ENCODE results near the gene DGKH. TPM values are rescaled to one million over a fixed set of nuclear protein-coding genes. Genes with fewer than 3 reads are reported as not detected.

DGKH gene
- total and polyA plus RNA-seq, 10 of the 15 experiments (the other 5 are each of a cell fraction or from before 2014, with no cell fraction given): 1.3 to 15.2 (median 7.3) TPM

DNA sequence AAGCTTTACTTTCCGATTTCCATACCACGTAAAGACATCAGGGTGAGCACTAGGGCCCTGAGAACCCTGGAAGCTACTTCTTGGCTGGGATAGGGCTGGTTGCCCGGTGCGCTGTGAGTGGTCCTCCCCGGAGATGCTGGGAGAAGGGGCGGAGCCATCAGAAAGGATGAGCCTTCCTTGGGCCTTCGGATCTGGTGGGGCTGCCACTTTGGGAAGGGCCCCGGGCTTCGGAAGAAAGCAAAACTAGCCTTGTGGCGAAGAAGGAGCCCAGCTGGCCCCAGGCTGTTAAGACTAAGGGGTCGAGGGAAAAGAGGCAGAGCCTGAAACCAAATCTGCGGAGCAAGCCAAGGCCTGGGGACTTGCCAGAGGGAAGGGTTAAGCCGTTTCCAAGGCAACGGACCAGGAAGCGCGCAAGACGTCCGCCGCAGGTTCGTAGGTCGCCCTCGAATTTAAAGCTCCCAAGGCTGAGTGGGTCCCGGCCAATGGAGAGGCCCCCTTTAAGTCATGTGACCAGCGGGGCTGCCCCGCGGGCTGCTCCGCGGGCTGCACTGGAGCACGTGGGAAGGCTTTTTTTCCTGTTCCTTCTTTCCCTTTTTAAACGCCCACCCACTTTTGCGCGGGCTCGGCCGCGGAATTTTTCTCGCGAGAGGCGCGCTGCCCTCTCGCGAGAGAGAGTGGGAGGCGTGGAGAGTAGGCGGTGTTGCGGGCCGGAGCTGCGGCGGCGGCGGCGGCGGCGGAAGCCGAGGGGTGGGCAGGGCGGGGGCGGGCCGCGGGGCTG is 223.1 kb downstream of the DGKH start (continued):
- TF ChIP-seq, protein P1, sequence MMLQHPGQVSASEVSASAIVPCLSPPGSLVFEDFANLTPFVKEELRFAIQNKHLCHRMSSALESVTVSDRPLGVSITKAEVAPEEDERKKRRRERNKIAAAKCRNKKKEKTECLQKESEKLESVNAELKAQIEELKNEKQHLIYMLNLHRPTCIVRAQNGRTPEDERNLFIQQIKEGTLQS (IDR thresholded peaks at IDR 0.05; ENCODE audit: borderline replicate concordance, extremely low read depth, low read depth, low read length): peak; percentile 63; the same call in 1 of the 2 replicates
- TF ChIP-seq KAT2A (conservative IDR thresholded peaks at IDR 0.05; ENCODE audit: control insufficient read depth, low read depth, low read length): no peak
- TF ChIP-seq TARDBP (IDR thresholded peaks at IDR 0.05; ENCODE audit: borderline replicate concordance): no peak; the same call in 1 of the 2 replicates
- TF ChIP-seq, protein P2, sequence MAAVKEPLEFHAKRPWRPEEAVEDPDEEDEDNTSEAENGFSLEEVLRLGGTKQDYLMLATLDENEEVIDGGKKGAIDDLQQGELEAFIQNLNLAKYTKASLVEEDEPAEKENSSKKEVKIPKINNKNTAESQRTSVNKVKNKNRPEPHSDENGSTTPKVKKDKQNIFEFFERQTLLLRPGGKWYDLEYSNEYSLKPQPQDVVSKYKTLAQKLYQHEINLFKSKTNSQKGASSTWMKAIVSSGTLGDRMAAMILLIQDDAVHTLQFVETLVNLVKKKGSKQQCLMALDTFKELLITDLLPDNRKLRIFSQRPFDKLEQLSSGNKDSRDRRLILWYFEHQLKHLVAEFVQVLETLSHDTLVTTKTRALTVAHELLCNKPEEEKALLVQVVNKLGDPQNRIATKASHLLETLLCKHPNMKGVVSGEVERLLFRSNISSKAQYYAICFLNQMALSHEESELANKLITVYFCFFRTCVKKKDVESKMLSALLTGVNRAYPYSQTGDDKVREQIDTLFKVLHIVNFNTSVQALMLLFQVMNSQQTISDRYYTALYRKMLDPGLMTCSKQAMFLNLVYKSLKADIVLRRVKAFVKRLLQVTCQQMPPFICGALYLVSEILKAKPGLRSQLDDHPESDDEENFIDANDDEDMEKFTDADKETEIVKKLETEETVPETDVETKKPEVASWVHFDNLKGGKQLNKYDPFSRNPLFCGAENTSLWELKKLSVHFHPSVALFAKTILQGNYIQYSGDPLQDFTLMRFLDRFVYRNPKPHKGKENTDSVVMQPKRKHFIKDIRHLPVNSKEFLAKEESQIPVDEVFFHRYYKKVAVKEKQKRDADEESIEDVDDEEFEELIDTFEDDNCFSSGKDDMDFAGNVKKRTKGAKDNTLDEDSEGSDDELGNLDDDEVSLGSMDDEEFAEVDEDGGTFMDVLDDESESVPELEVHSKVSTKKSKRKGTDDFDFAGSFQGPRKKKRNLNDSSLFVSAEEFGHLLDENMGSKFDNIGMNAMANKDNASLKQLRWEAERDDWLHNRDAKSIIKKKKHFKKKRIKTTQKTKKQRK (IDR thresholded peaks at IDR 0.05; ENCODE audit: low read depth, low read length): no peak
- TF ChIP-seq, protein P3, sequence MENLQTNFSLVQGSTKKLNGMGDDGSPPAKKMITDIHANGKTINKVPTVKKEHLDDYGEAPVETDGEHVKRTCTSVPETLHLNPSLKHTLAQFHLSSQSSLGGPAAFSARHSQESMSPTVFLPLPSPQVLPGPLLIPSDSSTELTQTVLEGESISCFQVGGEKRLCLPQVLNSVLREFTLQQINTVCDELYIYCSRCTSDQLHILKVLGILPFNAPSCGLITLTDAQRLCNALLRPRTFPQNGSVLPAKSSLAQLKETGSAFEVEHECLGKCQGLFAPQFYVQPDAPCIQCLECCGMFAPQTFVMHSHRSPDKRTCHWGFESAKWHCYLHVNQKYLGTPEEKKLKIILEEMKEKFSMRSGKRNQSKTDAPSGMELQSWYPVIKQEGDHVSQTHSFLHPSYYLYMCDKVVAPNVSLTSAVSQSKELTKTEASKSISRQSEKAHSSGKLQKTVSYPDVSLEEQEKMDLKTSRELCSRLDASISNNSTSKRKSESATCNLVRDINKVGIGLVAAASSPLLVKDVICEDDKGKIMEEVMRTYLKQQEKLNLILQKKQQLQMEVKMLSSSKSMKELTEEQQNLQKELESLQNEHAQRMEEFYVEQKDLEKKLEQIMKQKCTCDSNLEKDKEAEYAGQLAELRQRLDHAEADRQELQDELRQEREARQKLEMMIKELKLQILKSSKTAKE (IDR thresholded peaks at IDR 0.05; ENCODE audit: low read depth, poor library complexity, severe bottlenecking): peak; percentile 43
- TF ChIP-seq, protein P4, sequence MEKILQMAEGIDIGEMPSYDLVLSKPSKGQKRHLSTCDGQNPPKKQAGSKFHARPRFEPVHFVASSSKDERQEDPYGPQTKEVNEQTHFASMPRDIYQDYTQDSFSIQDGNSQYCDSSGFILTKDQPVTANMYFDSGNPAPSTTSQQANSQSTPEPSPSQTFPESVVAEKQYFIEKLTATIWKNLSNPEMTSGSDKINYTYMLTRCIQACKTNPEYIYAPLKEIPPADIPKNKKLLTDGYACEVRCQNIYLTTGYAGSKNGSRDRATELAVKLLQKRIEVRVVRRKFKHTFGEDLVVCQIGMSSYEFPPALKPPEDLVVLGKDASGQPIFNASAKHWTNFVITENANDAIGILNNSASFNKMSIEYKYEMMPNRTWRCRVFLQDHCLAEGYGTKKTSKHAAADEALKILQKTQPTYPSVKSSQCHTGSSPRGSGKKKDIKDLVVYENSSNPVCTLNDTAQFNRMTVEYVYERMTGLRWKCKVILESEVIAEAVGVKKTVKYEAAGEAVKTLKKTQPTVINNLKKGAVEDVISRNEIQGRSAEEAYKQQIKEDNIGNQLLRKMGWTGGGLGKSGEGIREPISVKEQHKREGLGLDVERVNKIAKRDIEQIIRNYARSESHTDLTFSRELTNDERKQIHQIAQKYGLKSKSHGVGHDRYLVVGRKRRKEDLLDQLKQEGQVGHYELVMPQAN (conservative IDR thresholded peaks at IDR 0.05): peak; percentile 87
- TF ChIP-seq, protein P5, sequence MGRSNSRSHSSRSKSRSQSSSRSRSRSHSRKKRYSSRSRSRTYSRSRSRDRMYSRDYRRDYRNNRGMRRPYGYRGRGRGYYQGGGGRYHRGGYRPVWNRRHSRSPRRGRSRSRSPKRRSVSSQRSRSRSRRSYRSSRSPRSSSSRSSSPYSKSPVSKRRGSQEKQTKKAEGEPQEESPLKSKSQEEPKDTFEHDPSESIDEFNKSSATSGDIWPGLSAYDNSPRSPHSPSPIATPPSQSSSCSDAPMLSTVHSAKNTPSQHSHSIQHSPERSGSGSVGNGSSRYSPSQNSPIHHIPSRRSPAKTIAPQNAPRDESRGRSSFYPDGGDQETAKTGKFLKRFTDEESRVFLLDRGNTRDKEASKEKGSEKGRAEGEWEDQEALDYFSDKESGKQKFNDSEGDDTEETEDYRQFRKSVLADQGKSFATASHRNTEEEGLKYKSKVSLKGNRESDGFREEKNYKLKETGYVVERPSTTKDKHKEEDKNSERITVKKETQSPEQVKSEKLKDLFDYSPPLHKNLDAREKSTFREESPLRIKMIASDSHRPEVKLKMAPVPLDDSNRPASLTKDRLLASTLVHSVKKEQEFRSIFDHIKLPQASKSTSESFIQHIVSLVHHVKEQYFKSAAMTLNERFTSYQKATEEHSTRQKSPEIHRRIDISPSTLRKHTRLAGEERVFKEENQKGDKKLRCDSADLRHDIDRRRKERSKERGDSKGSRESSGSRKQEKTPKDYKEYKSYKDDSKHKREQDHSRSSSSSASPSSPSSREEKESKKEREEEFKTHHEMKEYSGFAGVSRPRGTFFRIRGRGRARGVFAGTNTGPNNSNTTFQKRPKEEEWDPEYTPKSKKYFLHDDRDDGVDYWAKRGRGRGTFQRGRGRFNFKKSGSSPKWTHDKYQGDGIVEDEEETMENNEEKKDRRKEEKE (IDR thresholded peaks at IDR 0.05): no peak
- TF ChIP-seq MTA3 (IDR thresholded peaks at IDR 0.05; ENCODE audit: borderline replicate concordance, low read length): no peak
- TF ChIP-seq SMARCA5 (IDR thresholded peaks at IDR 0.05): no peak; the same call in 1 of the 2 replicates
- TF ChIP-seq, protein P6, sequence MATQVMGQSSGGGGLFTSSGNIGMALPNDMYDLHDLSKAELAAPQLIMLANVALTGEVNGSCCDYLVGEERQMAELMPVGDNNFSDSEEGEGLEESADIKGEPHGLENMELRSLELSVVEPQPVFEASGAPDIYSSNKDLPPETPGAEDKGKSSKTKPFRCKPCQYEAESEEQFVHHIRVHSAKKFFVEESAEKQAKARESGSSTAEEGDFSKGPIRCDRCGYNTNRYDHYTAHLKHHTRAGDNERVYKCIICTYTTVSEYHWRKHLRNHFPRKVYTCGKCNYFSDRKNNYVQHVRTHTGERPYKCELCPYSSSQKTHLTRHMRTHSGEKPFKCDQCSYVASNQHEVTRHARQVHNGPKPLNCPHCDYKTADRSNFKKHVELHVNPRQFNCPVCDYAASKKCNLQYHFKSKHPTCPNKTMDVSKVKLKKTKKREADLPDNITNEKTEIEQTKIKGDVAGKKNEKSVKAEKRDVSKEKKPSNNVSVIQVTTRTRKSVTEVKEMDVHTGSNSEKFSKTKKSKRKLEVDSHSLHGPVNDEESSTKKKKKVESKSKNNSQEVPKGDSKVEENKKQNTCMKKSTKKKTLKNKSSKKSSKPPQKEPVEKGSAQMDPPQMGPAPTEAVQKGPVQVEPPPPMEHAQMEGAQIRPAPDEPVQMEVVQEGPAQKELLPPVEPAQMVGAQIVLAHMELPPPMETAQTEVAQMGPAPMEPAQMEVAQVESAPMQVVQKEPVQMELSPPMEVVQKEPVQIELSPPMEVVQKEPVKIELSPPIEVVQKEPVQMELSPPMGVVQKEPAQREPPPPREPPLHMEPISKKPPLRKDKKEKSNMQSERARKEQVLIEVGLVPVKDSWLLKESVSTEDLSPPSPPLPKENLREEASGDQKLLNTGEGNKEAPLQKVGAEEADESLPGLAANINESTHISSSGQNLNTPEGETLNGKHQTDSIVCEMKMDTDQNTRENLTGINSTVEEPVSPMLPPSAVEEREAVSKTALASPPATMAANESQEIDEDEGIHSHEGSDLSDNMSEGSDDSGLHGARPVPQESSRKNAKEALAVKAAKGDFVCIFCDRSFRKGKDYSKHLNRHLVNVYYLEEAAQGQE (IDR thresholded peaks at IDR 0.05; ENCODE audit: low read depth, low read length): no peak
- TF ChIP-seq, protein P7, sequence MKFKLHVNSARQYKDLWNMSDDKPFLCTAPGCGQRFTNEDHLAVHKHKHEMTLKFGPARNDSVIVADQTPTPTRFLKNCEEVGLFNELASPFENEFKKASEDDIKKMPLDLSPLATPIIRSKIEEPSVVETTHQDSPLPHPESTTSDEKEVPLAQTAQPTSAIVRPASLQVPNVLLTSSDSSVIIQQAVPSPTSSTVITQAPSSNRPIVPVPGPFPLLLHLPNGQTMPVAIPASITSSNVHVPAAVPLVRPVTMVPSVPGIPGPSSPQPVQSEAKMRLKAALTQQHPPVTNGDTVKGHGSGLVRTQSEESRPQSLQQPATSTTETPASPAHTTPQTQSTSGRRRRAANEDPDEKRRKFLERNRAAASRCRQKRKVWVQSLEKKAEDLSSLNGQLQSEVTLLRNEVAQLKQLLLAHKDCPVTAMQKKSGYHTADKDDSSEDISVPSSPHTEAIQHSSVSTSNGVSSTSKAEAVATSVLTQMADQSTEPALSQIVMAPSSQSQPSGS (IDR thresholded peaks at IDR 0.05; ENCODE audit: low read length): no peak
